ENCODE measurements around the gene OR5B17.

Gene OR5B17

DNA sequence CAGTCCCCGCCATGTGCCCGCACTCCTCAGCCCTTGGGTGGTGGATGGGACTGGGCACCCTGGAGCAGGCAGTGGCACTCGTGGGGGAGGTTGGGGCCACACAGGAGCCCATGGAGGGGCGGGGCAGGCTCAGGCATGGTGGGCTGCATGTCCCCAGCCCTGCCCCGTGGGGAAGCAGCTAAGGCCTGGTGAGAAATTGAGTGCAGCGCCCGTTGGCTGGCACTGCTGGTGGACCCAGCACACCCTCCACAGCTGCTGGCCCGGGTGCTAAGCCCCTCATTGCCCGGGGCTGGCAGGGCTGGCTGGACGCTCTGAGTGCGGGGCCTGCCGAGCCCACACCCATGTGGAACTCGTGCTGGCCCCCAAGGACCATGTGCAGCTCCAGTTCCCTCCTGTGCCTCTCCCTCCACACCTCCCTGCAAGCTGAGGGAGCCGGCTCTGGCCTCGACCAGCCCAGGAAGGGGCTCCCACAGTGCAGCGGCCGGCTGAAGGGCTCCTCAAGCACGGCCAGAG, 31.7 kb upstream of the OR5B17 start:
- no peak for DNase-seq (ENCODE audit: low read depth)
- TF ChIP-seq, protein P1, sequence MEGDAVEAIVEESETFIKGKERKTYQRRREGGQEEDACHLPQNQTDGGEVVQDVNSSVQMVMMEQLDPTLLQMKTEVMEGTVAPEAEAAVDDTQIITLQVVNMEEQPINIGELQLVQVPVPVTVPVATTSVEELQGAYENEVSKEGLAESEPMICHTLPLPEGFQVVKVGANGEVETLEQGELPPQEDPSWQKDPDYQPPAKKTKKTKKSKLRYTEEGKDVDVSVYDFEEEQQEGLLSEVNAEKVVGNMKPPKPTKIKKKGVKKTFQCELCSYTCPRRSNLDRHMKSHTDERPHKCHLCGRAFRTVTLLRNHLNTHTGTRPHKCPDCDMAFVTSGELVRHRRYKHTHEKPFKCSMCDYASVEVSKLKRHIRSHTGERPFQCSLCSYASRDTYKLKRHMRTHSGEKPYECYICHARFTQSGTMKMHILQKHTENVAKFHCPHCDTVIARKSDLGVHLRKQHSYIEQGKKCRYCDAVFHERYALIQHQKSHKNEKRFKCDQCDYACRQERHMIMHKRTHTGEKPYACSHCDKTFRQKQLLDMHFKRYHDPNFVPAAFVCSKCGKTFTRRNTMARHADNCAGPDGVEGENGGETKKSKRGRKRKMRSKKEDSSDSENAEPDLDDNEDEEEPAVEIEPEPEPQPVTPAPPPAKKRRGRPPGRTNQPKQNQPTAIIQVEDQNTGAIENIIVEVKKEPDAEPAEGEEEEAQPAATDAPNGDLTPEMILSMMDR (conservative IDR thresholded peaks at IDR 0.05; ENCODE audit: low read depth, low read length) = no peak
- H3K4me3 ChIP-seq (ENCODE audit: low read length) = no peak overlapping the region

DNA sequence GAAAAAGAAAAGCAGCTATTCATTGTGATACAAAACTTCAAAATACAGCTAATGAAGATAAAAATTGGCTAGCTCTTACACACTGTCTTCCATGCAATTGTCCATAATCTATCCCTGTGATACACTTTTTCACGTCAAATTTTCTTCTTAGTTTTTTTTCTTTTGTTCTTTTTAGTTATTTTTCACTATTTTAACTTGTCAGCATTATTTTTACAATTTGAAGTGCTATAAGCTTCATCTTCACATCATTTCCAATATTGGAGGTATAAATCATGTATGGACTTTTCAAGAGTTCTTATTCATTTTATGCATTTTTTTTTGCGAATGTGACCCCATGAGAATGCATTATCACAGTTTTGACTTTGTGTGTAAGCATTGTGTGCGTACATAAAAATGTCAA, 4.1 kb downstream of the OR5B17 start:
- H3K4me3 ChIP-seq (ENCODE audit: low read length) = no peak overlapping the region
- TF ChIP-seq, protein P1 (conservative IDR thresholded peaks at IDR 0.05; ENCODE audit: low read depth, low read length) = no peak
- DNase-seq (ENCODE audit: low read depth) = no peak

DNA sequence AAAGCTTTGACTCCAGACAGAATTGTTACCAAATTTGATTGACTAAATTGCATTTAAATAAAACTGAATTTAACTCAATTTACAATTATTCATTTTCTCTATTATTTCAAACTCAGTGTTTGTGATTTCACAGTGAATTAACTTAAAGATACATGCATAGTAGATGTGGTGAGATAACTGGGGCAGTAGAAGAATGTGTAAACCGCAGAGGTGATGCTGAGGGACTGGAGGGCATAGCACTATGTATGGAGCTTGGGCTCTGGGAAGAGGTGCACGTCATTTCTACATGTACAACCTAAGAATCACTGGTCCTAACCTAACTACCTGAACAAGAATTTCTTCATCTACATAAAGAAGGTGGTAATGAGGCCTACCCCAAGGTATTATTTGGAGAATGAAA, 13.7 kb downstream of the OR5B17 start:
- H3K4me3 ChIP-seq (ENCODE audit: low read length) = no peak overlapping the region
- DNase-seq (ENCODE audit: low read depth) = no peak
- TF ChIP-seq, protein P1 (conservative IDR thresholded peaks at IDR 0.05; ENCODE audit: low read depth, low read length) = no peak

DNA sequence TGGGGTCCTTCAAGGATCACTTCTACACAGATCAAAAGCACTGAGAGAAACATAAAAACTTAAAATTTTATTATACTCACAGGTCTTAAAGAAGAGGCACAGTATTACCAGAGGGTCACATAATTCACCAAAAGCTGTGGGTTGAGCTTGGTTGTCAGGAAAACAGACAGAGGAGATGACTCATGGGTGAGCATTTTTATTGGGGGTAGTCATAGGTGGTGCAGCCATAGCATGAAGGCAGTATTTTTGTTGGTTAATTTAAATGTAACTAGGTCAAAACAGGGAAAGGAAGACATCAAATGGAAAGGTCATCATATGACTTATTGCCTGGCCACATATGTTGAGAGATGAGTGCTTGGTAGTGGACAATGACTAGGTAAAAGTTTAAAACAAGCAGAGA, 24.2 kb downstream of the OR5B17 start:
- DNase-seq (ENCODE audit: low read depth) = peak; percentile 23
- TF ChIP-seq, protein P1 (conservative IDR thresholded peaks at IDR 0.05; ENCODE audit: low read depth, low read length) = no peak
- no peak overlapping the region for H3K4me3 ChIP-seq (ENCODE audit: low read length)

DNA sequence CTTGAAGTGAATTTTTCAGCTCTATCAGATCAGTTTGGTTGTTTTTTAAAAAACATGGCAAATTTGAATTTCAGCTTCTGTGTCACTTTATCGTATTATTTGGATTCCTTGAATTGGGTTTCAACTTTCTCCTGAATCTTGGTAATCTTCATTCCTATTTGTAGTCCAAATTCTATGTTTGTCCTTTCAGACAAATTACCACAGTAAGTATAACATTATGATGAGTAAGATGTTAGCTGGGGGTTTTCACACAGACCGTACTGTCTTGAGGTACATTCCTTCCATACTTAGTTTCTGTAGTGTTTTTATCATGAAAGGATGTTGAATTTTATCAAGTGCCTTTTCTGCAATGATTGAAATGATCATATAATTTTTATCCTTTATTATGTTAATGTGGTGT, 28.0 kb downstream of the OR5B17 start:
- TF ChIP-seq, protein P1 (conservative IDR thresholded peaks at IDR 0.05; ENCODE audit: low read depth, low read length) = no peak
- no peak for DNase-seq (ENCODE audit: low read depth)
- H3K4me3 ChIP-seq (ENCODE audit: low read length) = no peak overlapping the region

DNA sequence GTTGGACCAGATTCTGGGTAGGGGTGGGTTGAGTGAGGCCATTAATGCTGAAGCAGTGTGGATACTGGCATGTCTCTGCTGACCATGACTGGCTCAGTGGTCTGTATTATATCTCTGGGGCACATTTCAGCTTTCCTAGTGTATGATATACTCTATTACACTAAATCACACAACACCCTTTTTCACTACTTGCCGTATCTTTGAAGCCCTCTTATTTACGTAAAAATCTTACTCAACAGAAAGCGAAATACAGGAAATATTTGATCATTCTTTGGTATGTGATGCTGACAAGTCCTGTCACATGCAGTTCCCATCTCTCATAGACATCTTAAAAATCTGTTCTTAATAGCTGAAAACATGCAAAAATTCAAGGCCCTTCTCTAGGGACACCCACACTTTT, 40.3 kb downstream of the OR5B17 start:
- TF ChIP-seq, protein P1 (conservative IDR thresholded peaks at IDR 0.05; ENCODE audit: low read depth, low read length) = no peak
- H3K4me3 ChIP-seq (ENCODE audit: low read length) = no peak overlapping the region
- no peak for DNase-seq (ENCODE audit: low read depth)

DNA sequence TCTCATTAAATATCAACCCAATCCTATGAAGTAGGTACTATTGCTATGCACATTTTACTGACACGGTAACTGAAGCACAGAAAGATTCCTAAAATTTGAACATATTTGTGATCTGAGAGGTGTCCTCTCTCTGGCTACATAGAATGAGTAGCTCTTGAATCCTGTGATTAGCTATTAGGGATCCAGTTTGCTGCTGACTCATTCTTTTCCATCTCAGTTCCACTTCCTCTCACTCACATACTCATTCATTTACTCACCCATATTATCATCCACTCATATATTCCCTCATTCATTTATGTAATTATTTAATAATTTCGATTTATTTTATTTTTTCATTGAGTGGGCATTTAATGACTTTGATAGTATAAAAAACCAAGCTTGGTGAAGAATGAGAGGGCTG, 42.7 kb downstream of the OR5B17 start:
- DNase-seq (ENCODE audit: low read depth) = no peak
- TF ChIP-seq, protein P1 (conservative IDR thresholded peaks at IDR 0.05; ENCODE audit: low read depth, low read length) = no peak
- H3K4me3 ChIP-seq (ENCODE audit: low read length) = no peak overlapping the region
